Activated T-helper 2 cell treated with anti-CD3 and anti-CD28 coated beads, Interferon-gamma antibody, Interleukin-2, Interleukin-4, amounts not matched to agents 10 μg/mL and 5 μg/mL and 100 μg/mL, durations not matched to agents 14 hours and 24 hours and 36 hours (primary cell): Measurements from ENCODE around the gene GSTO2. TPM values are rescaled to one million over a fixed set of nuclear protein-coding genes. Genes with fewer than 3 reads are reported as not detected.

Experiments used
- DNase-seq: peaks from one replicate; pipeline ENCODE4 v3.0.0; 2021; ENCODE audit warnings: low spot score
- H3K27ac Mint-ChIP-seq: one replicate; pipeline ENCODE4 v1.8.0; 2021; ENCODE audit warnings: mixed read lengths
- H3K27me3 Mint-ChIP-seq: one replicate; pipeline ENCODE4 v1.8.0; 2021; ENCODE audit warnings: low read depth, mixed read lengths
- H3K36me3 Mint-ChIP-seq: one replicate; pipeline ENCODE4 v1.8.0; 2021; ENCODE audit warnings: low read depth, mixed read lengths
- H3K4me1 Mint-ChIP-seq: one replicate; pipeline ENCODE4 v1.8.0; 2021; ENCODE audit warnings: low read depth, mixed read lengths
- H3K4me3 Mint-ChIP-seq: one replicate; pipeline ENCODE4 v1.8.0; 2021; ENCODE audit warnings: low read depth, mild to moderate bottlenecking, moderate library complexity, mixed read lengths
- H3K9me3 Mint-ChIP-seq: one replicate; pipeline ENCODE4 v1.8.0; 2021; ENCODE audit warnings: mixed read lengths
- intact Hi-C: fragments of 100-400 bp; cut with micrococcal nuclease; formaldehyde crosslinking; loops from one replicate; pipeline ENCODE4 v1.15.1; 2023
- total RNA-seq: library from RNA; stranded (reverse); gene quantifications from 2 replicates; pipeline ENCODE4 v1.2.3, GENCODE V29; 2022

Gene GSTO2
- total RNA-seq, 1 donor from 2014 or later, result 0.57 TPM

DNA sequence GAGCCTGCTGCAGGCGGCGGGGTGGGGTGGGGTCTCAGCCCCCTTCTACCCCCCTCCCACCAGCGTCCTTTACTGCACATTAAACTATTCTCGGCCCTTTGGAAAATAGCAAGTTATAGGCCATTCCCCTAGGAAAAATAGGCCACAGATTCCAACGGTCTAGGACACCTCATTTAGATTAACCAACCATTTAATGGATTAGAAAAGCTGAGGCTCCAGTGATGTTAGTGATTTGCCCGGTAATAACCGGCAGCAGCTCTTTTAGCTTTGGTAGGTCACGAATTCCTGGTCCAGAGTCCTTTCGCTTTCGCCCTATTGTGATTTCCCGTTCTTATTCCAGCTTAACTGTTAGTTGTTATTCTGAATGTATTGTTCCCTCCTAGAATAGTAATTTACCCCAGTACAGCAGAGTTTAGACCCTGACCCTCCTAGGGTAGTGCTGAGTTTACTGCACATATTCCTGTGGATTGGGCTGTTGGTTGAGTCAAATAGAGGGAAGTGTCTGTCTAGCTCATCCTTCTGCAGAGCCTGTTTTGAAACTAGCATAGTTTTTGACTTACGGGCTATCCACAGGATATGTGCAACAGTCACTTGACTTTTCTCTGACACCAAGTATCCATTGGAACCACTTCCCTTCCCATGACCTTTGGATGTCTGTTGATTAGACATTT lies 13.5 kb upstream of the GSTO2 start:
- intact Hi-C loops, result loop anchor here (1.0 to 10.0 kb wide), 3 partner anchors 13 to 291 kb away; partner anchors contain the start of genes CFAP43 and SLK
- DNase-seq, result no peak
- no peaks in the 10 kb centered on the region for H3K9me3 Mint-ChIP-seq
- H3K4me3 Mint-ChIP-seq, result peak overlapping the region; percentile 99
- peaks cover 56% of the 10 kb centered on the region for H3K4me1 Mint-ChIP-seq
- peaks cover 4% of the 10 kb centered on the region for H3K27me3 Mint-ChIP-seq
- H3K36me3 Mint-ChIP-seq, result peaks cover 45% of the 10 kb centered on the region
- H3K27ac Mint-ChIP-seq, result peak overlapping the region; percentile 97

DNA sequence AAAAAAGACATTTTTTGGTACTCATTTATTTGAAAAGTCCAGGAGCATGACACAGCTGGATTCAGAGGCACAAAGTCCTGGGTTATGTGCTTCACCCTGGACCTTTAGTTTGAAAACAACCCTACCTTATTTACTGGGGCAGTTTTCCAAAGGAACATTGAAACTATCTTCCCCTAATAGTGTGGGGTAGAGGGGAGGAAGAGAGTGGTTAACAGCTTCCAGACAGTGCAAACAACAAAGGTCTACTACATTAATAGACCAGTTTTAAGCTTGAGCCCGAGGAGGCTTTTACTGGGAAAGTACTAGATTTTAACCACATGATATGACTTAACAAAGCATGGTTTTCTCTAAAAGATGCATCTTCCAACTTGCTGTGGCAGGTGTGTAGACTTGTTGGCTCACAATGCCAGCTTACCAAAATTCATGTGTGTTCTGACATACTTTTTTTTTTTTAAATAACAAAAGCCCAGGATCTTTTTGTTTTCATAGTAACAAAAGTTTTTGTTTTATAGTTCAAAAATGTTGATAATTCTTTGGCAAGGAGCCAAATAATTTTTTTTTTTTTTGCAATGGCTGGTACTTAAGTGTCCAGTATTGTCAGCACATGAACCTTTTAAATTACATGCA lies 12.5 kb upstream of the GSTO2 start:
- intact Hi-C loops, result loop anchor here (10.0 kb wide), 1 partner anchor 292 kb away; the partner anchor contains the start of gene SLK

DNA sequence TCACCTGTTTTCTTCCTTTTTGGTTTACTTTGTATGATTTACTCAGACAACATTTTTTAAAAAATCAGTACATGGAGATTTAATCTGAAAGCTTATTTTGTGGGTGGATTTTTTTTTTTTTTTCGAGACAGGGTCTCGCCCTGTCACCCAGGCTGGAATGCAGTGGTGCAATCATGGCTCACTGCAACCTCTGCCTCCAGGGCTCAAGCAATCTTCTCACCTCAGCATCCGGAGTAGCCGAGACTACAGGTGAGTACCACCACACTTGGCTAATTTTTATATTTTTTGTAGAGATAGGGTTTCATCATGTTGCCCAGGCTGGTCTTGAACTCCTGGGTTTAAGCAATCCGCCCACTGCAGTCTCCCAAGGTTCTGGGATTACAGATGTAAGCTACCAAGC lies 11.7 kb upstream of the GSTO2 start:
- Mint-ChIP-seq H3K27me3 (no peaks in the 10 kb centered on the region), H3K4me3 (peak overlapping the region; percentile 31), H3K36me3 (peaks cover 63% of the 10 kb centered on the region), H3K27ac (peak overlapping the region; percentile 21), H3K4me1 (peaks cover 67% of the 10 kb centered on the region), H3K9me3 (no peaks in the 10 kb centered on the region)
- intact Hi-C loops, result loop anchor here (10.0 kb wide), 1 partner anchor 292 kb away; the partner anchor contains the start of gene SLK
- DNase-seq, result no peak

More for the DNA sequence above, 12.5 kb upstream of the GSTO2 start:
- H3K4me1 Mint-ChIP-seq, result peaks cover 66% of the 10 kb centered on the region
- peak overlapping the region; percentile 99 for H3K4me3 Mint-ChIP-seq
- peaks cover 56% of the 10 kb centered on the region for H3K36me3 Mint-ChIP-seq
- no peaks in the 10 kb centered on the region for H3K27me3 Mint-ChIP-seq
- DNase-seq, result no peak
- H3K27ac Mint-ChIP-seq, result peak overlapping the region; percentile 48
- H3K9me3 Mint-ChIP-seq, result no peaks in the 10 kb centered on the region

DNA sequence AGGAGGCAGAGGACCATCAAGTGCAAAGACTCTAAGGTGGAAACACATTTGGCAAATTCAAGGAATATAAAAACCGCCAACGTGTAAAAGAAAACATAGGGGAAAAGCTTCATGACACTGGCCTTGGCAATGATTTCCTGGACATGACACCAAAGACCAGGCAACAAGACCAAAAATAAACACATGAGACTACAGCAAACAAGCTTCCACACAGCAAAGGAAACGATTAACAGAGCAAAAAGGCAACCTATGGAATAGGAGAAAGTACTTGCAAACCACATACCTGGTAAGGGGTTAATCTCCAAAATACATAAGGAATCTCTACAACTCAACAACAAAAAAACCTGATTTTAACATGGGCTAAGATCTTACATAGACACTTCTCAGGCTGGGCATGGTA lies 10.8 kb upstream of the GSTO2 start:
- H3K9me3 Mint-ChIP-seq, result no peaks in the 10 kb centered on the region
- peaks cover 59% of the 10 kb centered on the region for H3K4me1 Mint-ChIP-seq
- H3K27ac Mint-ChIP-seq, result no peak overlapping the region
- DNase-seq, result no peak
- H3K36me3 Mint-ChIP-seq, result peaks cover 70% of the 10 kb centered on the region
- H3K4me3 Mint-ChIP-seq, result no peak overlapping the region
- intact Hi-C loops, result loop anchor here (10.0 kb wide), 1 partner anchor 293 kb away; the partner anchor contains the start of gene SLK
- no peaks in the 10 kb centered on the region for H3K27me3 Mint-ChIP-seq

DNA sequence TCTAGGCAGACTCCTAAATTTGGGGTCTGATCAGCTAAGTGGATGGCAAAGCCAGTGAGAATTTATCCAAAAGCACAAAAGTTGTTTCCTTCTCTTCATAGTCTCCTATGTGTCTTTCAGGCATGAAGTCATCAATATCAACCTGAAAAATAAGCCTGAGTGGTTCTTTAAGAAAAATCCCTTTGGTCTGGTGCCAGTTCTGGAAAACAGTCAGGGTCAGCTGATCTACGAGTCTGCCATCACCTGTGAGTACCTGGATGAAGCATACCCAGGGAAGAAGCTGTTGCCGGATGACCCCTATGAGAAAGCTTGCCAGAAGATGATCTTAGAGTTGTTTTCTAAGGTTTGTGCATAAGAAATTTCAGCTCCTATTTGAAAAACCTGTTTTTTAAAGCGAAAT lies 9.5 kb upstream of the GSTO2 start:
- Mint-ChIP-seq H3K36me3 (peaks cover 79% of the 10 kb centered on the region), H3K27ac (peak overlapping the region; percentile 91), H3K4me3 (no peak overlapping the region), H3K4me1 (peaks cover 55% of the 10 kb centered on the region), H3K9me3 (no peaks in the 10 kb centered on the region), H3K27me3 (no peaks in the 10 kb centered on the region)
- DNase-seq, result no peak
- intact Hi-C loops, result loop anchor here (10.0 kb wide), 1 partner anchor 295 kb away; the partner anchor contains the start of gene SLK

DNA sequence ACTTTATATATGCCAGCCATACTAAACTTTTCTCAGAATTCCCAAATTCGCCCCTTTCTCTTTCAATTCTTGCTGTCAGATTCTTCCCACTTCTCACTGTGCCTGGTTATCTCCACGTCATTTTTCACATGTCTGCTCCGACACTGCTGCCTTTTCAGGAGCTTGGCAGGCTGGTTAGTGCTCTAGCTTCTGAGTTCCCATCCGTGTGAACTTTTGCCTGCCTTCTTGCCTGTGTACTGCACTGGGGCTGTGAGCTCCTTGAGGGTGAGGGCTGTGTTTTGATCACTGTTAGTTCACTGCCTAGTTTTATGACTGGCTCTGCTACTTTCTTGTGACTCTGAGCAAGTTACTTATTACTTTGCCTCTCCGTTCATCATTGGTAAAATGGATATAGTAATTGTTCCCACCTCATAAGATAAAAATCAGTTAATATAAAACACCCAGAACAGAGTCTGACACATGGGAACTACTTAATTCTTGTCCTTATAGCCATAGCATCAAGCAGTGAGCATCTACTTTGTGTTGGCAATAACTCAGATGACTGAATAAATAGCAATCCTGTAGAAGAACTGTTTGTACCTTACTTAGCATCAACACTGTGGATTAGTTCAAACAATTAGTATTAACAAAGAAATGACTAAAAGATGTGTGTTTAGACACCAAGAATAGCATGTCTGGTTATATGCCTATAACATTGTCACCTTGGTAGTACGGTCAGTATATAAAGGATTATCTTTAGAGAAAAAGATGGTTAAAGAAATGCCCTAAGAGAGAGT lies 8.8 kb upstream of the GSTO2 start:
- intact Hi-C loops, result loop anchor here (1.0 to 10.0 kb wide), 3 partner anchors 8 to 565 kb away; partner anchors contain the start of gene SLK

DNA sequence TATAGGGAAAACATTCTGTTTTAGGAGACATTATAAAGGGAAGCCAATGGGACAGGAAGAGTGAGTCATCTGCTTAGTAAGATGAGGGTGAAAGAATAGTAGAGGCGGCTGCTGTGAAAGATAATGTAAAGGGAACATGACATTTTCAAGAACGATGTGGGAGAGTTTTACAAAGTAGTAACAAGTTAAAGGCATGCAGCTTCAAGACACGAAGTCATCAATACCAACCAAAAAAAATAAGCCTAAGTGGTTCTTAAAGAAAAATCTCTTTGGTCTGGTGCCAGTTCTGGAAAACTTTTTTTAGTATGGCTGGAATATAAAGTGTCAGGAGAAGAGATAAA lies 8.2 kb upstream of the GSTO2 start:
- peaks cover 62% of the 10 kb centered on the region for H3K4me1 Mint-ChIP-seq
- H3K36me3 Mint-ChIP-seq, result peaks cover 86% of the 10 kb centered on the region
- H3K9me3 Mint-ChIP-seq, result no peaks in the 10 kb centered on the region
- no peaks in the 10 kb centered on the region for H3K27me3 Mint-ChIP-seq
- no peak for DNase-seq
- peak overlapping the region; percentile 23 for H3K4me3 Mint-ChIP-seq
- intact Hi-C loops, result loop anchor here (1.0 to 10.0 kb wide), 2 partner anchors 8 to 566 kb away; no protein-coding TSS in a partner anchor
- H3K27ac Mint-ChIP-seq, result peak overlapping the region; percentile 91

More for the DNA sequence above, 8.8 kb upstream of the GSTO2 start:
- Mint-ChIP-seq H3K27ac (peak overlapping the region; percentile 91), H3K27me3 (no peaks in the 10 kb centered on the region), H3K36me3 (peaks cover 84% of the 10 kb centered on the region), H3K9me3 (no peaks in the 10 kb centered on the region), H3K4me1 (peaks cover 59% of the 10 kb centered on the region), H3K4me3 (peak overlapping the region; percentile 23)
- DNase-seq, result no peak

DNA sequence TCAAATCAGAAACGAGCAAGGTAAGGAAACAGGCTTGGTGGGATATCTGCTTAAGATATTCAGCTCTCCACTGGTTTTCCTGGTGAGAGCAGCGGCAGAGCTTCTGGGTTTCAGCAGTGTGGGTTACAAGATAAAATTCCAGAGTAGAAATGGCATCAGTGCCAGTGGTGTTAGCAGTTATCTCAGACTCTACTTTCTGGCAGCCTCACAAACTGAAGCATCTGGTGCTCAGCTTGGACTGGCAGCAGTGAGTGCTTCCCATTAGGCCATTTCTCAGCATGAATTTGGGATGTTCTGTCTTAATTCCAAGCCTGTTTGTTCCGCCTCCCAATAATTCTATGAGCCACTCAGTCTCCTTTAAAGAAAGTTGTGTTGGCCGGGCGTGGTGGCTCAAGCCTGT lies 6.9 kb upstream of the GSTO2 start:
- H3K27ac Mint-ChIP-seq, result no peak overlapping the region
- DNase-seq, result no peak
- H3K9me3 Mint-ChIP-seq, result no peaks in the 10 kb centered on the region
- no peaks in the 10 kb centered on the region for H3K27me3 Mint-ChIP-seq
- intact Hi-C loops, result loop anchor here (10.0 kb wide), 1 partner anchor 567 kb away; no protein-coding TSS in a partner anchor
- H3K4me1 Mint-ChIP-seq, result peaks cover 62% of the 10 kb centered on the region
- no peak overlapping the region for H3K4me3 Mint-ChIP-seq
- peaks cover 87% of the 10 kb centered on the region for H3K36me3 Mint-ChIP-seq

DNA sequence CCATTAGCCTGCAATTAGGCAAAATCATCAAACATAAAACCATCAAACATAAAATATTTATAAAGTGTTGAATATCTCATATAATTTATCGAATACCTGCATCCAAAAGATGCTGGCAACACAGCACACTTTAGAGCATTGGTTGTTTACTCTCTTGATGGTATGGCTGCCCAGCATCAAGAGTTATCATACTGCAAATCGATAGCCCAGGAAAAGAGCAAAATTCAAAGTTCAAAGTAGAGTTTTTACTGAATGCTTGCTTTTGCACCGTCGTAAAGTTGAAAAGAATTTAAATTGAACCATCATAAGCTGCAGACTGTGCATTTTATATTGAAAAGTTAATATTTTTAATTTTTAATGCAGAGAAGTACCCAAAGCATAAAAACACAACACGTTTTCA lies 4.2 kb upstream of the GSTO2 start:
- intact Hi-C loops, result loop anchor here (10.0 kb wide), 1 partner anchor 570 kb away; no protein-coding TSS in a partner anchor
- no peaks in the 10 kb centered on the region for H3K27me3 Mint-ChIP-seq
- H3K27ac Mint-ChIP-seq, result no peak overlapping the region
- peaks cover 57% of the 10 kb centered on the region for H3K4me1 Mint-ChIP-seq
- peaks cover 82% of the 10 kb centered on the region for H3K36me3 Mint-ChIP-seq
- DNase-seq, result no peak
- no peaks in the 10 kb centered on the region for H3K9me3 Mint-ChIP-seq
- H3K4me3 Mint-ChIP-seq, result no peak overlapping the region

DNA sequence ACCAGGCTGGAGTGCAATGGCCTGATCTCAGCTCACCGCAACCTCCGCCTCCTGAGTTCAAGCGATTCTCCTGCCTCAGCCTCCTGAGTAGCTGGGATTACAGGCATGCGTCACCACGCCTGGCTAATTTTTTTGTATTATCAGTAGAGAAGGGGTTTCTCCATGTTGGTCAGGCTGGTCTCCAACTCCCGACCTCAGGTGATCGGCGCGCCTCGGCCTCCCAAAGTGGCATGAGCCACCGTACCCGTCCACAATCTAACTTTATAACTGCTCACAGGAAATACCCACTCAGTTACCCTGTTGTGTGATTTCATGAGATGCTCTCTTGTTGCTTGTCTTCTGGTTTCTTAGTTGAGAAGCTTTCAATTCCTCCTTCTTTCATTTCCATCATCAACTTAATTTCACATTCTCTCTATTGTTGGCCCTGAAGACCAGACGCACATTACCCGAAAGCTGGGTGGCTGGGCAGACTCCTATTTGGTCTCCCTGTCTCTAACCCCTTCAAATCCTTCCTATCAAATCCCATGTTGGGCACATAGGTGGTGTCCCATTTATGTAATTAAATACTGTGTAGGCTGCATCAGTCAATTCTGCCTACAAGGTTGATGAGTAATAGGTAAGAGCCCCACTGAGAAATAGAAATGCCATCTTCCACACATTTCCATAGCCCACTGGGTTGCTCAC lies 1.1 kb upstream of the GSTO2 start:
- intact Hi-C loops, result loop anchor here (1.0 to 10.0 kb wide), 6 partner anchors 8 to 573 kb away; partner anchors contain the start of genes CFAP43 and STN1
- Mint-ChIP-seq H3K36me3 (peaks cover 53% of the 10 kb centered on the region), H3K4me1 (peaks cover 40% of the 10 kb centered on the region), H3K9me3 (no peaks in the 10 kb centered on the region), H3K27ac (peak overlapping the region; percentile 92), H3K4me3 (peak overlapping the region; percentile 92), H3K27me3 (no peaks in the 10 kb centered on the region)
- DNase-seq, result no peak

DNA sequence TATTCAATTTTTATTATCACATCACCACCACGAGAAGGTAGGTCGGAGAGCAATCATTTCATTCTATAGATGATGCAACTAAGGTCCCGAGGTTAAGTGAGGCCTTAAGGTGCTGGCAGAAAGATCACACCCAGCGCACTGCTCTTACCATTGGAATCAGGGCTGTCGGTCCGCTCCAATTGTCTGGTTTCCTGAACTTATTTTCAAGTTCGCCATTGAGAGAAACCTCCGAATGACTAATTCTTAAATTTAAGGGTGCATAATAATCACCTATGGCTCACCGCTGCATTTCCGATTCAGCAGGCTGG lies 625 bp upstream of the GSTO2 start:
- no peak for DNase-seq
- H3K27me3 Mint-ChIP-seq, result no peaks in the 10 kb centered on the region
- no peaks in the 10 kb centered on the region for H3K9me3 Mint-ChIP-seq
- H3K36me3 Mint-ChIP-seq, result peaks cover 50% of the 10 kb centered on the region
- H3K4me1 Mint-ChIP-seq, result peaks cover 40% of the 10 kb centered on the region
- peak overlapping the region; percentile 92 for H3K4me3 Mint-ChIP-seq
- intact Hi-C loops, result loop anchor here (1.0 to 10.0 kb wide), 6 partner anchors 8 to 574 kb away; partner anchors contain the start of genes CFAP43 and STN1
- H3K27ac Mint-ChIP-seq, result peak overlapping the region; percentile 92

DNA sequence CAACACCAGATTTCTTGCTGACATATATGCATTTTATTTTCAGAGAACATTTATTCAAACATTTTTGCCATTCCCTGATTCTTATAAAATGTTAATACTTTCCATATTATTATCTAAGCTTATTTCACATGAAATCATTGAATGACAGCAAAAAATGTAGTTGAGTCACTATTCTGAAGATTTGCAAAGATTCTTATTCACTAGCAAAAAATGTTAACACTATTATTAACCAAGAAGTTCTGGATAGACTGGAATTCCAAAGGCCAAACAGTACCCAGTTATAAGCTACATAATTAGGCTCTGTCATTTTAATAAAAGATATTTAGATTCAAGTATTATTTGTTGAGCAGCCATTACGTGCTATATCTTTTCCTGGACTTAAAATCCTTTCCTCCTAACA lies 4.3 kb downstream of the GSTO2 start:
- Mint-ChIP-seq H3K9me3 (no peaks in the 10 kb centered on the region), H3K27me3 (peaks cover 3% of the 10 kb centered on the region), H3K36me3 (peaks cover 7% of the 10 kb centered on the region), H3K4me1 (peaks cover 3% of the 10 kb centered on the region), H3K4me3 (no peak overlapping the region), H3K27ac (no peak overlapping the region)
- intact Hi-C loops, result no loop called here
- no peak for DNase-seq
